GM21619 (cell line): ENCODE results near the gene MROH2A.

Source experiments
- ATAC-seq: cut with Tn5 transposase; IDR thresholded peaks from one replicate; pipeline ENCODE4 v1.9.1; 2021; ENCODE audit not compliant: unreplicated experiment

MROH2A gene

DNA sequence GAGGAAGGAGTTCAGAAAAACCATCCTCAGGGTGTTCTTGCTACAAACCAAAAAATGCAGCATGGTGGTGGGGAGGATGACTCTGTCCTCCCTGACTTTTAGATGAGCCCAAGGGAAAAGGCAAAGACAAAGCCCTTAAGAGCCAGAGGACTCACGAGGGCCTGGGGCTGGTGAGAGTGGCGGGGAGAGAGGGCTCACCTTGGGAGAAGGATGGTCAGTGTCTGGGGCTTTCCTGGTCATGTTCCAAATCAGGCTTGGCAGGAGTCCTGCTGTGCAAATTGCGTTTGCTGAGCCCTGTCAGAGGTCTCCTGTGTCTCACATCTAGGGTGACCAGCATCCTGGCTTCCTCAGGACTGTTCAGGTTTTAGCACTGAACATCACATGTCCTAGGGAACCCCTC, 13.4 kb upstream of the MROH2A start:
- no peak for ATAC-seq

GRCh38 chr2:233766416-233766815, 11.7 kb upstream of the MROH2A start:
- ATAC-seq, result no peak

DNA sequence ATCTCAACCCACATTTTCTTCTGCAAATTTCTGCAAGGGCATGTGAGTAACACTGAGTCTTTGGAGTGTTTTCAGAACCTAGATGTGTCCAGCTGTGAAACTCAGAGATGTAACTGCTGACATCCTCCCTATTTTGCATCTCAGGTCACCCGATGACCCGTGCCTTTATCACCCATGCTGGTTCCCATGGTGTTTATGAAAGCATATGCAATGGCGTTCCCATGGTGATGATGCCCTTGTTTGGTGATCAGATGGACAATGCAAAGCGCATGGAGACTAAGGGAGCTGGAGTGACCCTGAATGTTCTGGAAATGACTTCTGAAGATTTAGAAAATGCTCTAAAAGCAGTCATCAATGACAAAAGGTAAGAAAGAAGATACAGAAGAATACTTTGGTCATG, 10.1 kb upstream of the MROH2A start:
- ATAC-seq, result no peak

GRCh38 chr2:233769260-233769659, 8.9 kb upstream of the MROH2A start:
- ATAC-seq, result no peak

- no peak for ATAC-seq
Measured at GRCh38 chr2:233772153-233772552, 6.0 kb upstream of the MROH2A start.

DNA sequence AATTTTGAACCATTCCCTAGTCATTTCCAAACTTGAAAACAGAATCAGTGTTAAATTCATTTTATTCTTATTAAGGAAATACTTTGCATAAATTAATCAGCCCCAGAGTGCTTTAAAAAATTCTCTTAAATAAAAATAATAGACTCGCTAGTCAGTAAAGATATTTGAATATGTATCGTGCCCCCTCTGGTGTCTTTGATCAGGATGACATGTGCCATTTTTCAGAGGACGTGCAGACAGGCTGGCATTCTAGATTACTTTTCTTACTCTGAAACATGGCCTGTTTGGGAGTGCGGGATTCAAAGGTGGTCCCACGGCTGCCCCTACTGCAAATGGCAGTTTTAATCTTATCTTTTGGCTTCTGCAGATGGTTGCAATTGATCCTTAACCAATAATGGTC, 5.5 kb upstream of the MROH2A start:
- no peak for ATAC-seq

GRCh38 chr2:233773854-233774253, 4.3 kb upstream of the MROH2A start:
- ATAC-seq, result no peak

- no peak for ATAC-seq
Measured at GRCh38 chr2:233775414-233775813, 2.7 kb upstream of the MROH2A start.

- no peak for ATAC-seq
Measured at GRCh38 chr2:233779722-233780121, 1.6 kb downstream of the MROH2A start.

DNA sequence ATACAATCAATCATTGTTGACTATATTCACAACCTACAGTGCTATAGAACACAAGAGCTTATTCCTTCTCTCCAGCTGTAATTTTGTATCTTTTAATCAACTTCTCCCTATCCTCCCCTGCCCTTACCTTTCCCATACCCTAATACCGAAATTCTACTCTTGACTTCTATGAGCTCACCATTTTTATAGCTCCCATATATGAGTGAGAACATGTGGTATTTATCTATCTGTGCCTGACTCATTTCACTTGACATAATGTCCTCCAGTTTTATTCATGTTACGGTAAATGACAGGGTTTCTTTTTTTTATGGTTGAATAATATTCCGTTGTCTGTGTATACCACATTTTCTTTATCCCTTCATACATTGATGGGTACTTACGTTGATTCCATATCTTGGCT, 2.6 kb downstream of the MROH2A start:
- ATAC-seq, result no peak

GRCh38 chr2:233789554-233789953, 11.4 kb downstream of the MROH2A start:
- no peak for ATAC-seq

GRCh38 chr2:233791151-233791882, 13.2 kb downstream of the MROH2A start:
- no peak for ATAC-seq

DNA sequence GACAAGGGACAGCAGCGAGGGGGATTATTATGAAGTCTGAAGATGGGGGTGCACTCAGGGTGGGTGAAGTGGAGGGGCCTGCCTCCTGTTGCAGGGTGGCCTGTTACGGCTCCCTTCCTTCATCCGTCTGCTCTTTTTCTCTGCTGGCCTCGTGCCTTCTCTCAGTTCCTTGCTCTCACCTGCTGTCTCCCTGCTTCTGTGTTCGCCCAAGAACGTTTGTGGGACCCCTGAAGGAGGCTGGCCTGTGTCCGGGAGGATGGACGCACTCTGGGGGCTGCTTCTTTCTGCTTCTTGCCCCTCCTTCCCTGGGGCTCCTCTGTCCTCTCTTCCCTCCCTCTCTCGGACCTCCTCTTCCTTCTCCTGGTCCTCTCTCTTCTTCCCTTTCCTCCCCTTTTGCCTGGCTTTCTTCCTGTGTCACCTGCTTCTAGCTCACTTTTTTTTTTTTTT, 13.8 kb downstream of the MROH2A start:
- ATAC-seq, result no peak

- ATAC-seq, result no peak
Measured at GRCh38 chr2:233792720-233793119, 14.6 kb downstream of the MROH2A start.

- no peak for ATAC-seq
Measured at GRCh38 chr2:233793465-233794127, 15.5 kb downstream of the MROH2A start.

DNA sequence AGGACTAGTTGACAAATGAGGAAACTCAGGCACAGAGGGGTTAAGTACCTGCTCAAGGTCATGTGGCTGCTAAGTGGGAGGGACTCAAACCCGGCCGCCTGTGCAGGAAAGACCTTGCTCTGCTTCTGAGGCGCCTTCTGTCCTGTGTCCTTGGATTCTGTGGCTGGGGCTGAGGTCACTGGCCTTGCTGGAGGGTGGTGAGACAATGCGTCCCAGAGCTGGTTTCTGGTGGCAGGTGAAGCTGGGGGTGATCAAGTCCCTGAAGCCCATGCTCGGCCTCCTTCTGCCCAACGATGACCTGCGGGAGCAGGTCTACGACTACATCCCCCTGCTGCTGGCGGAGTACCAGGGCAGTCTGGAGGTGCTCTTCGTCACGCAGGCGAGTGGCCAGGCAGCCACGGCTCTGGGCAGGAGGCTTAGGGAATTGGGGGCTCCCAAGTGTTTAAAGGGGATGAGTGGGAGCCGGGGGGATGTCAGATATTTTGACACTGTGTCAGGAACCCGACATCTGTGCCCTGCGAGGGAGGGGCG, 16.1 kb downstream of the MROH2A start:
- no peak for ATAC-seq

- no peak for ATAC-seq
Measured at GRCh38 chr2:233795735-233796171, 17.6 kb downstream of the MROH2A start.

DNA sequence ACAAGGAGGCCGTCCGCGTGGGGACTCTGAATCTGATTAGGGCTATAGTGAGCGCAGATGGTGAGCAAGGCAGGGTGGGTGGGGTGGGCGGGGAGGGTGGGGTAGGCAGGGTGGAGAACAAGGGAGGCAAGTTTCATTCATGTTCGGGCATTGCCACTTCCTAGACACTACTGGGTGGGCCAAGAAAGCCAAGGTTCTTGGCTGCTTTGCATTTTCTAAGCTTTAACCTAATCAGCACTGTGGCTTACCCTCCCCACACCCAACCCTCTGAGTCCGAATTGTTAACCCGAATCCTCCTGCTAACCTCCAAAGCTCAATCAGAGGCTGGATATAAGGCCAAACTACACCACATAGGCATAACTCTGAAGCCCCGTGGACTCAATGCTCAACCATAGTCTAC, 18.1 kb downstream of the MROH2A start:
- ATAC-seq, result no peak

GRCh38 chr2:233798335-233799086, 20.4 kb downstream of the MROH2A start:
- no peak for ATAC-seq

DNA sequence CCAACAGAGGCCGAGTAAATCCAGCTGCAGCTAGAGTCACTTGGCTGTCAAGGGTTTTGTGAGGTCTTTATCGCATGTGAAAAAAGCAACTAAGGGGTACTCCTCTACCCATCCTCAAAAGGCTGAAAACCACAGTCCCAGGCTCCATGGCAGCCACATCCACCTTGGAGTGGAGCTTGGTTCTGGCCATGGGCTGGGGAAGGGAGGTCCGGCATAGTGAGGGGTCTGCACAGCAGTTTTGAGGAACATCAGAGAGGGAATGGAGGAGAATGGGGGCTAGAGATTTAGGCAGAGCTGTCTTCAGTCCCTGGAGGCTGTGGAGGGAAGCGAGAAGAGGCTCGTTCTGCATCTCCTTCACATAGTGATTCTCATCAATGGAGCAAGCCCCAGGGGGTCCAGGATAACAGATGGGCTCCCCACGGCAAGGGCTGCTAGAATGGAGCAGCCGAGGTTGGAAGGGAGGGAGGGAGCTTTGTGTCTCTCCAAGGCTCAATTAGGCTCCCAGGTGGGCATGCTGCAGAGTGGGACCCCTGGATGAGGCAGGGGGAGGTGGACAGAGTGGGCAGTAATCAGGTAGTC, 21.0 kb downstream of the MROH2A start:
- no peak for ATAC-seq

DNA sequence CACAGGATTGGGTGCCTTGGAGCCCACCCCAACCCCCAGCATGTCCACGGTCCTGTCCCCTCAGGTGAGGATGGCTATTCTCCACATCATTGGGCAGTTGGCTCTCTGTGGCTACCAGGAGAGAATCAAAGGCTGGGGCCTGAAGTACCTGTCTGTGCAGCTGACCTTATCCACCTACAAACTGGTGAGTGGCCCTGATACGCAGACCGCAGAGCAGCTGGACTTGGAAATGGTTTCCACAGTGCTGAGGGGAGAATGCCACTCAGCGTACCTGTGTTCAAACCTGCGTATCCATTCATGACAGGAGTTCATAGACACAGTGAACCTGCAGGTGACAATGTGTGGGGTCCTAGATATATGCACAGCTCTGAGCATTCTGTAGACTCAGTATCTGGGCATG, 21.6 kb downstream of the MROH2A start:
- ATAC-seq, result no peak
